ENCODE data around the gene FAM114A1. TPM values are rescaled to one million over a fixed set of nuclear protein-coding genes. Genes with fewer than 3 reads are reported as not detected.

Gene FAM114A1
- total RNA-seq, 1 donor from 2014 or later = 7.4 TPM

DNA sequence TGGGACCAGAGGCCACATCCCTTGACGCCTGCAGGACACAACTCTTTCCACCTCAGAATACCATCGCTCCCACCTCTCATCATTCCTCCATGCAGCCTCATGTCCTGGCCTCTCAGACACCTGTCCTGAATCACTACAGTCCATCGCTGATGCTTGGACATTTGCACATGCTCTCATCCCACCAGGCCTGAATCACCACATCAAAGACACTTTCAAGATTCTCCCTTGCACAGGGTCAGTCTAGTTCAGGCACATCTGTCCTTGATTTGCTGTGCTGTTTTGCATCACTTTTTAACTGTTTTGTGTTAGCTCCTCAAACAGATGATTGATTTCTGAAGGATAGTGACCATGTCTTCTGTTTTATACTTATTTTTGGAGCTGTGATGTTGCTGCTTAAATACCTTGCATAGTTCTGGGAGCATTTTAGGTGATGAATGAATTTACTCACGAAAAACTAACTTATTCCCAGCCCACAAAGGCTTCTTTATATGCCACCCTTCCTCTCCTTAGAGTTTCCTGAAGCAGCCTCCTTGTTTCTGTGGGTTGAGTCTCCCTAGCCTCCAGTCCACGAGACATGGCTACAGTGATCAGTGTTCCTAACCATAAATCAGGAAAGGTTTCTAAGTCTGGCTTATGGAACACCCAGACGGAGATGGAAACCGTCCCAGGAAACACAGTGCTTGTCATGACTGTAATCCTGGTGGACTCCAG lies 2.6 kb downstream of the FAM114A1 start:
- Histone ChIP-seq H3K27ac (no peak overlapping the region), H3K4me2 (no peak overlapping the region)
- no peak overlapping the region for H3K4me3 Mint-ChIP-seq

DNA sequence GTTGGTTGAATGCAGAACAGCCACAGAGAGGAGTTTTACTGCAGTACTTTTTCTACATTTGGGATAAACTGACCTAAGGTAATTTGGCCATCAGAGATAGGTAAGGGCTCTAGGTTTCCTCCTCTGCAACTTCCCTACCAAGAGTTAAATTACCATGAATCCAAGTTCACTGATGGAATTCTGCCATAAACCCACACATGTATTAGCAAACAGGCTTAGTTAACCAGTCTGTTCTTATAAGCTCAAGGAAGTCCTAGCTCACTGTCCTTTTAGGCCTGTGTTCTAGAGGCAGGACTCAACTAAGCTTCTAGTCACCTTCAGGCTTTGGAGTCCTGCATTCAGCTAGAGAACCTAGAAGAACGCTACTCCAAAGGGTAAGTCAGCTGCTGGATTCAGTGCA lies 4.0 kb downstream of the FAM114A1 start:
- Mint-ChIP-seq H3K4me1 (peaks cover 8% of the 10 kb centered on the region), H3K4me3 (no peak overlapping the region), H3K9me3 (no peaks in the 10 kb centered on the region), H3K36me3 (peaks cover 4% of the 10 kb centered on the region), H3K27me3 (ENCODE audit: insufficient read depth, low read depth) (peaks cover 2% of the 10 kb centered on the region), H3K27ac (no peak overlapping the region)
- no peak overlapping the region for H3K27ac ChIP-seq
- TF ChIP-seq EZH2 (IDR thresholded peaks at IDR 0.05) (no peak), EZH2phosphoT487 (IDR thresholded peaks at IDR 0.05) (no peak)
- TF ChIP-seq, protein P1, sequence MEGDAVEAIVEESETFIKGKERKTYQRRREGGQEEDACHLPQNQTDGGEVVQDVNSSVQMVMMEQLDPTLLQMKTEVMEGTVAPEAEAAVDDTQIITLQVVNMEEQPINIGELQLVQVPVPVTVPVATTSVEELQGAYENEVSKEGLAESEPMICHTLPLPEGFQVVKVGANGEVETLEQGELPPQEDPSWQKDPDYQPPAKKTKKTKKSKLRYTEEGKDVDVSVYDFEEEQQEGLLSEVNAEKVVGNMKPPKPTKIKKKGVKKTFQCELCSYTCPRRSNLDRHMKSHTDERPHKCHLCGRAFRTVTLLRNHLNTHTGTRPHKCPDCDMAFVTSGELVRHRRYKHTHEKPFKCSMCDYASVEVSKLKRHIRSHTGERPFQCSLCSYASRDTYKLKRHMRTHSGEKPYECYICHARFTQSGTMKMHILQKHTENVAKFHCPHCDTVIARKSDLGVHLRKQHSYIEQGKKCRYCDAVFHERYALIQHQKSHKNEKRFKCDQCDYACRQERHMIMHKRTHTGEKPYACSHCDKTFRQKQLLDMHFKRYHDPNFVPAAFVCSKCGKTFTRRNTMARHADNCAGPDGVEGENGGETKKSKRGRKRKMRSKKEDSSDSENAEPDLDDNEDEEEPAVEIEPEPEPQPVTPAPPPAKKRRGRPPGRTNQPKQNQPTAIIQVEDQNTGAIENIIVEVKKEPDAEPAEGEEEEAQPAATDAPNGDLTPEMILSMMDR (IDR thresholded peaks at IDR 0.05) = no peak
- H2AFZ ChIP-seq (replicated peaks) = no peak overlapping the region
- peaks cover 2% of the 10 kb centered on the region for H3K4me1 ChIP-seq
- no peak for DNase-seq (ENCODE audit: low spot score)
- no peak overlapping the region for H3K4me2 ChIP-seq
- H4K20me1 ChIP-seq (ENCODE audit: low read depth) = no peaks in the 10 kb centered on the region
- H3K36me3 ChIP-seq = no peaks in the 10 kb centered on the region
- peaks cover 27% of the 10 kb centered on the region for H3K27me3 ChIP-seq
- peaks cover 5% of the 10 kb centered on the region for H3F3A ChIP-seq (ENCODE audit: low read depth)
- H3K9me3 ChIP-seq (ENCODE audit: low read depth) = no peaks in the 10 kb centered on the region
- H3K4me3 ChIP-seq = no peak overlapping the region
- H3K79me2 ChIP-seq (ENCODE audit: low read depth) = no peaks in the 10 kb centered on the region
- no peak overlapping the region for H3K9ac ChIP-seq

More for the DNA sequence above, 2.6 kb downstream of the FAM114A1 start:
- Histone ChIP-seq H4K20me1 (ENCODE audit: low read depth) (no peaks in the 10 kb centered on the region), H3K9ac (no peak overlapping the region), H3K9me3 (ENCODE audit: low read depth) (no peaks in the 10 kb centered on the region), H3F3A (ENCODE audit: low read depth) (peaks cover 5% of the 10 kb centered on the region), H3K27me3 (peaks cover 30% of the 10 kb centered on the region), H3K4me3 (no peak overlapping the region), H3K79me2 (ENCODE audit: low read depth) (no peaks in the 10 kb centered on the region), H3K36me3 (no peaks in the 10 kb centered on the region), H3K4me1 (peaks cover 2% of the 10 kb centered on the region), H2AFZ (replicated peaks) (no peak overlapping the region)
- TF ChIP-seq EZH2 (IDR thresholded peaks at IDR 0.05) = no peak
- TF ChIP-seq, protein P1 (IDR thresholded peaks at IDR 0.05) = no peak
- Mint-ChIP-seq H3K9me3 (no peaks in the 10 kb centered on the region), H3K27me3 (ENCODE audit: insufficient read depth, low read depth) (peaks cover 2% of the 10 kb centered on the region), H3K27ac (no peak overlapping the region), H3K36me3 (no peaks in the 10 kb centered on the region), H3K4me1 (peaks cover 8% of the 10 kb centered on the region)
- DNase-seq (ENCODE audit: low spot score) = no peak

DNA sequence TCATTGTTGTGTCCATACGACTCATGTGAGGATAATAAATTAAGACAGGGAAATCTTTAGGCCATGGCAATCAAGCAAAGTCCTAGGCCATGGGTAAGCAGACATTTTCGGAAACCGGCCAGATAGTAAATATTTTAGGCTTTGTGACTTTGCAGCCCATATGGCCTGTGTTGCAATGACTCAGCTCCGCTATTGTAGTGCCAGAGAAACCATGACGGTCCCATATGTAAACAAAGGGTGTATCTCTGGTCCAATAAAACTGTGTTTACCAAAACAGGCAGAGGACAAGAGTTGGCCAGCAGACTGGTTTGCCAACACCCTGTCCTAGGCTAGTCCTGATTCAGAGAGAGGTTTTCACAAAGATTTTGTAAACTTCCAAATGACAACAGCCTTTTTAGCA lies 5.0 kb downstream of the FAM114A1 start:
- H3F3A ChIP-seq (ENCODE audit: low read depth) = peaks cover 5% of the 10 kb centered on the region
- no peaks in the 10 kb centered on the region for H3K79me2 ChIP-seq (ENCODE audit: low read depth)
- Mint-ChIP-seq H3K9me3 (no peaks in the 10 kb centered on the region), H3K27ac (peak overlapping the region; percentile 29), H3K27me3 (ENCODE audit: insufficient read depth, low read depth) (peaks cover 2% of the 10 kb centered on the region), H3K4me1 (peaks cover 6% of the 10 kb centered on the region), H3K36me3 (peaks cover 4% of the 10 kb centered on the region), H3K4me3 (no peak overlapping the region)
- H3K4me1 ChIP-seq = peaks cover 2% of the 10 kb centered on the region
- H2AFZ ChIP-seq (replicated peaks) = no peak overlapping the region
- no peaks in the 10 kb centered on the region for H4K20me1 ChIP-seq (ENCODE audit: low read depth)
- no peaks in the 10 kb centered on the region for H3K36me3 ChIP-seq
- peaks cover 19% of the 10 kb centered on the region for H3K27me3 ChIP-seq
- H3K9me3 ChIP-seq (ENCODE audit: low read depth) = no peaks in the 10 kb centered on the region
- H3K4me2 ChIP-seq = no peak overlapping the region
- H3K27ac ChIP-seq = no peak overlapping the region
- DNase-seq (ENCODE audit: low spot score) = no peak
- no peak overlapping the region for H3K4me3 ChIP-seq
- no peak overlapping the region for H3K9ac ChIP-seq
- TF ChIP-seq EZH2phosphoT487 (IDR thresholded peaks at IDR 0.05) = no peak
- TF ChIP-seq, protein P1 (IDR thresholded peaks at IDR 0.05) = no peak
- TF ChIP-seq EZH2 (IDR thresholded peaks at IDR 0.05) = no peak

Data from neural progenitor cell (in vitro differentiated cells).